H1 (cell line): Measurements from ENCODE around the gene ZBTB18. TPM values are rescaled to one million over a fixed set of nuclear protein-coding genes. Genes with fewer than 3 reads are reported as not detected.

Experiments
- CTCF ChIA-PET: fragments of 300-600 bp; sonication (Branson Sonifier 250); formaldehyde crosslinking; loops from one replicate; lab custom pipeline; 2021; ENCODE audit not compliant: partially characterized antibody; lab: Charles Lee
- POLR2A ChIA-PET: fragments of 300-600 bp; sonication (Branson Sonifier 250); formaldehyde crosslinking; loops from one replicate; lab custom pipeline; 2021; ENCODE audit warnings: inconsistent platforms; ENCODE audit not compliant: partially characterized antibody; lab: Charles Lee
- DNase-seq, 2 experiments: peaks; one replicate each; pipeline versions ENCODE4 v3.0.0 to v3.0.0-alpha.2; 2010 to 2022; ENCODE audit warnings: low spot score in 2 of 2, low read depth in 1 of 2, mixed read lengths in 1 of 2
- FAIRE-seq: peaks from 2 replicates; lab custom pipeline; 2011; peaks lifted over from hg19 to GRCh38; lab: Jason Lieb, UNC
- H2AFZ ChIP-seq: 2 replicates; pipeline ENCODE4 v1.8.1; 2012; ENCODE audit warnings: low read length, inconsistent platforms
- H2AK5ac ChIP-seq: 2 replicates; pipeline ENCODE4 v1.6.1; 2013; ENCODE audit warnings: low read depth, low read length
- H2BK120ac ChIP-seq: replicated peaks from 2 replicates; pipeline ENCODE3; 2013; ENCODE audit warnings: low read depth, low read length, inconsistent platforms
- H2BK12ac ChIP-seq: 2 replicates; pipeline ENCODE4 v1.6.1; 2013; ENCODE audit warnings: low read depth, low read length
- H2BK15ac ChIP-seq: 2 replicates; pipeline ENCODE4 v1.6.1; 2013; ENCODE audit warnings: low read length
- H2BK20ac ChIP-seq: 2 replicates; pipeline ENCODE4 v1.6.1; 2013; ENCODE audit warnings: low read length
- H2BK5ac ChIP-seq: 2 replicates; pipeline ENCODE4 v1.6.1; 2013; ENCODE audit warnings: low read depth, low read length
- H3K14ac ChIP-seq: 2 replicates; pipeline ENCODE4 v1.6.1; 2013; ENCODE audit warnings: inconsistent platforms; ENCODE audit not compliant: insufficient read length
- H3K18ac ChIP-seq: 2 replicates; pipeline ENCODE4 v1.6.1; 2013; ENCODE audit warnings: low read length; ENCODE audit errors: extremely low read depth
- H3K23ac ChIP-seq: 2 replicates; pipeline ENCODE4 v1.6.1; 2013; ENCODE audit warnings: inconsistent platforms; ENCODE audit not compliant: insufficient read length
- H3K23me2 ChIP-seq: 2 replicates; pipeline ENCODE4 v1.6.1; 2013; ENCODE audit warnings: low read depth, low read length
- H3K27ac ChIP-seq: 2 replicates; pipeline ENCODE4 v1.6.1; 2011; ENCODE audit warnings: low read depth, low read length, inconsistent platforms
- H3K27me3 ChIP-seq, 4 experiments: replicated peaks in 1 of 4; 1 replicate in 1 of 4; 2 replicates in 3 of 4; pipeline versions ENCODE4 v1.6.1 to v1.8.1; 2011 to 2013; ENCODE audit warnings: low read length in 3 of 4, mild to moderate bottlenecking in 3 of 4, inconsistent platforms in 2 of 4, mixed read lengths in 2 of 4, moderate library complexity in 1 of 4; ENCODE audit not compliant: control insufficient read depth in 3 of 4, insufficient read depth in 3 of 4; ENCODE audit errors: extremely low read depth in 1 of 4
- H3K36me3 ChIP-seq, 4 experiments: 2 replicates each; pipeline versions ENCODE4 v1.6.1 to v1.8.1; 2011 to 2013; ENCODE audit warnings: mild to moderate bottlenecking in 4 of 4, low read length in 3 of 4, moderate library complexity in 2 of 4, control low read depth in 1 of 4, inconsistent platforms in 1 of 4; ENCODE audit not compliant: insufficient read depth in 4 of 4, control insufficient read depth in 2 of 4
- H3K4ac ChIP-seq: replicated peaks from 2 replicates; pipeline ENCODE3; 2013; ENCODE audit warnings: low read length, low read depth, mixed read lengths, inconsistent platforms; ENCODE audit not compliant: insufficient read length
- H3K4me1 ChIP-seq, 4 experiments: replicated peaks in 1 of 4; 1 replicate in 1 of 4; 2 replicates in 3 of 4; pipeline versions ENCODE4 v1.6.1 to v1.8.1; 2011 to 2013; ENCODE audit warnings: low read length in 3 of 4, inconsistent platforms in 2 of 4, mixed read lengths in 1 of 4; ENCODE audit not compliant: insufficient read depth in 4 of 4, control insufficient read depth in 3 of 4
- H3K4me2 ChIP-seq, 2 experiments: 2 replicates each; pipeline versions ENCODE4 v1.6.1 to v1.8.1; 2011 to 2013; ENCODE audit warnings: low read depth in 2 of 2, low read length in 2 of 2, control low read depth in 1 of 2, inconsistent platforms in 1 of 2, mild to moderate bottlenecking in 1 of 2; ENCODE audit not compliant: insufficient read depth in 1 of 2
- H3K4me3 ChIP-seq, 4 experiments: fragments of 200-600, 300-600 bp in 1 of 4; sonication (generic), shearing (Covaris generic), sonication (Bioruptor Twin) in 1 of 4; 2 replicates each; pipeline versions ENCODE4 v1.5.1 to v1.8.1; 2011 to 2016; ENCODE audit warnings: low read length in 4 of 4, low read depth in 3 of 4, control low read depth in 2 of 4, inconsistent platforms in 2 of 4, mild to moderate bottlenecking in 2 of 4, mixed read lengths in 1 of 4, moderate library complexity in 1 of 4; ENCODE audit not compliant: insufficient read depth in 2 of 4; ENCODE audit errors: extremely low read depth in 1 of 4
- H3K56ac ChIP-seq: replicated peaks from 2 replicates; pipeline ENCODE3; 2013; ENCODE audit warnings: low read depth, mild to moderate bottlenecking, mixed read lengths, low read length, inconsistent platforms; ENCODE audit not compliant: insufficient read length
- H3K79me1 ChIP-seq: 2 replicates; pipeline ENCODE4 v1.6.1; 2013; ENCODE audit warnings: low read depth, low read length, control low read depth
- H3K79me2 ChIP-seq, 2 experiments: 2 replicates each; pipeline versions ENCODE4 v1.6.1 to v1.8.1; 2012 to 2013; ENCODE audit warnings: low read length in 2 of 2, mild to moderate bottlenecking in 2 of 2, inconsistent platforms in 1 of 2; ENCODE audit not compliant: insufficient read depth in 2 of 2, control insufficient read depth in 1 of 2
- H3K9ac ChIP-seq, 4 experiments: replicated peaks in 1 of 4; 1 replicate in 1 of 4; 2 replicates in 3 of 4; pipeline versions ENCODE4 v1.6.1 to v1.8.1; 2011 to 2013; ENCODE audit warnings: low read depth in 3 of 4, low read length in 3 of 4, control low read depth in 2 of 4, mild to moderate bottlenecking in 2 of 4, moderate library complexity in 2 of 4, inconsistent platforms in 1 of 4; ENCODE audit errors: extremely low read depth in 1 of 4
- H3K9me3 ChIP-seq, 2 experiments: 2 replicates each; pipeline versions ENCODE4 v1.6.1 to v1.8.1; 2012 to 2013; ENCODE audit warnings: mild to moderate bottlenecking in 2 of 2, moderate library complexity in 2 of 2, control low read depth in 1 of 2, inconsistent platforms in 1 of 2, low read depth in 1 of 2, low read length in 1 of 2, mixed read lengths in 1 of 2; ENCODE audit not compliant: insufficient read depth in 2 of 2
- H4K20me1 ChIP-seq, 2 experiments: replicated peaks in 1 of 2; 2 replicates each; pipeline versions ENCODE3 to v1.8.1; 2011 to 2013; ENCODE audit warnings: inconsistent platforms in 2 of 2, low read length in 2 of 2, mild to moderate bottlenecking in 1 of 2; ENCODE audit not compliant: insufficient read depth in 2 of 2, control insufficient read depth in 1 of 2
- H4K5ac ChIP-seq: 2 replicates; pipeline ENCODE4 v1.6.1; 2013; ENCODE audit warnings: low read length, low read depth, mixed read lengths, inconsistent platforms; ENCODE audit not compliant: insufficient read length
- H4K8ac ChIP-seq: 2 replicates; pipeline ENCODE4 v1.8.0; 2013; ENCODE audit warnings: mild to moderate bottlenecking, moderate library complexity, low read length, inconsistent platforms; ENCODE audit not compliant: insufficient read depth; ENCODE audit errors: extremely low read depth
- H4K91ac ChIP-seq: replicated peaks from 2 replicates; pipeline ENCODE3; 2013; ENCODE audit warnings: low read length, mixed read lengths, inconsistent platforms; ENCODE audit not compliant: insufficient read length
- CEBPB ChIP-seq: IDR thresholded peaks from 2 replicates; pipeline ENCODE4 v1.6.1; 2012; ENCODE audit warnings: low read depth, low read length
- CTBP2 ChIP-seq: IDR thresholded peaks from 2 replicates; pipeline ENCODE4 v1.7.0; 2011; ENCODE audit warnings: borderline replicate concordance, mild to moderate bottlenecking, moderate library complexity, mixed read lengths, low read length; ENCODE audit not compliant: insufficient read depth, insufficient read length
- KDM4A ChIP-seq: IDR thresholded peaks from one replicate; pipeline ENCODE4 v1.7.1; 2012; ENCODE audit warnings: low read depth, mild to moderate bottlenecking, moderate library complexity, low read length, inconsistent platforms; ENCODE audit not compliant: severe bottlenecking
- RAD21 ChIP-seq, 2 experiments: IDR thresholded peaks in 1 of 2; conservative IDR thresholded peaks in 1 of 2; 2 replicates each; pipeline ENCODE4 v1.6.1; 2011; ENCODE audit warnings: low read depth in 2 of 2, low read length in 2 of 2, improper control_type of control experiment in 1 of 2, inconsistent platforms in 1 of 2, mild to moderate bottlenecking in 1 of 2, moderate library complexity in 1 of 2
- SRF ChIP-seq: IDR thresholded peaks from 2 replicates; pipeline ENCODE4 v1.6.1; 2011; ENCODE audit warnings: mild to moderate bottlenecking, low read depth, low read length, moderate library complexity
- USF2 ChIP-seq: IDR thresholded peaks from 2 replicates; pipeline ENCODE4 v1.6.1; 2011; ENCODE audit warnings: low read length, improper control_type of control experiment
- WGBS, 2 experiments: shearing (Covaris generic) in 1 of 2; methylation state at CpG; one replicate each; pipeline versions ENCODE4 v1.1.6 to v1.1.7; 2013 to 2015; ENCODE audit warnings: low lambda C conversion rate in 2 of 2, mixed read lengths in 2 of 2, inconsistent platforms in 1 of 2, low coverage in 1 of 2, missing lambda C conversion rate in 1 of 2; ENCODE audit not compliant: insufficient replicate concordance in 2 of 2, insufficient coverage in 1 of 2, insufficient read length in 1 of 2; ENCODE audit errors: extremely low coverage in 1 of 2, missing lambda C conversion rate in 1 of 2; 5-methylcytosine and 5-hydroxymethylcytosine counted together
- polyA plus RNA-seq, 7 experiments: library from polyadenylated mRNA; depleted of rRNA in 3 of 7; stranded (reverse) in 5 of 7; unstranded in 2 of 7; fragments of >200 nt in 5 of 7; fragments of 200-250 nt in 2 of 7; gene quantifications; 1 replicate in 5 of 7; 2 replicates in 1 of 7; 4 replicates in 1 of 7; pipeline versions ENCODE4 v1.2.1 to v1.2.3, GENCODE V29; 2011 to 2013; ENCODE audit warnings: missing spikeins in 2 of 7, mixed read lengths in 2 of 7
- total RNA-seq: library from RNA; stranded (reverse); fragmentation: NEBNext Ultra II Directional; extraction: Animal tissue kit (Norgen Biotek cat#: 25700); gene quantifications from 2 replicates; pipeline ENCODE4 v1.2.1, GENCODE V29; 2021

Gene ZBTB18
- total and polyA plus RNA-seq, 2 of the 8 experiments (the other 6 are each of a cell fraction or from before 2014, with no cell fraction given), result 8.5 to 14.4 TPM

GRCh38 chr1:244049162-244050013, 1.7 kb upstream of the ZBTB18 start:
- H2BK120ac ChIP-seq, result no peak overlapping the region
- POLR2A ChIA-PET, result no interaction called here
- peaks cover 11 to 14% of the 10 kb centered on the region in 2 experiments for H4K20me1 ChIP-seq
- no peak overlapping the region for H3K23ac ChIP-seq
- DNase-seq, result no peak
- H2AK5ac ChIP-seq, result no peak overlapping the region
- no peak overlapping the region for H3K56ac ChIP-seq
- H2AFZ ChIP-seq, result no peak overlapping the region
- H4K91ac ChIP-seq, result no peak overlapping the region
- H3K4me3 ChIP-seq, result peak overlapping the region; percentile 78 to 91 (median 84)
- peak overlapping the region in 3 of 4 experiments; percentile 6 to 87 (median 52); a peak in 3 of 7 replicates for H3K9ac ChIP-seq
- no peak overlapping the region for H3K14ac ChIP-seq
- peaks cover 14% of the 10 kb centered on the region for H3K23me2 ChIP-seq
- H3K4me2 ChIP-seq, result peak overlapping the region; percentile 87 to 97
- H3K27me3 ChIP-seq, result peaks cover 0 to 8% (median 5%) of the 10 kb centered on the region in 4 experiments; a peak in 3 of 7 replicates
- H2BK20ac ChIP-seq, result no peak overlapping the region
- 2% methylated on average over 37 of the region's 76 CpGs; no CpG with 5 or more reads in 1 of the 2 experiments for WGBS, 2 experiments
- no peak overlapping the region for H2BK5ac ChIP-seq
- peak overlapping the region; percentile 45; the same call in 1 of the 2 replicates for H4K8ac ChIP-seq
- no peak overlapping the region for H3K27ac ChIP-seq
- H4K5ac ChIP-seq, result no peak overlapping the region
- no peaks in the 10 kb centered on the region for H3K9me3 ChIP-seq
- TF ChIP-seq RAD21 (IDR thresholded peaks at IDR 0.05 in 1 of 2, conservative IDR thresholded peaks at IDR 0.05 in 1 of 2; ENCODE audit: low read depth in 2 of 2, low read length in 2 of 2) (no peak), KDM4A (peak; percentile 25), CEBPB (no peak), CTBP2 (no peak), USF2 (no peak), SRF (0 out of 2 replicates have a peak, but pooled peaks have one; percentile 7)
- H2BK12ac ChIP-seq, result no peak overlapping the region
- FAIRE-seq, result no peak
- no peak overlapping the region for H3K4ac ChIP-seq
- no peak overlapping the region for H2BK15ac ChIP-seq
- CTCF ChIA-PET, result interaction anchor here (0.7 kb wide), 1 partner anchor 34 kb away, joined by 3 read pairs; no protein-coding TSS in a partner anchor
- peaks cover 0 to 9% (median 4%) of the 10 kb centered on the region in 4 experiments; a peak in 3 of 8 replicates for H3K36me3 ChIP-seq
- H3K4me1 ChIP-seq, result peaks cover 3 to 18% (median 9%) of the 10 kb centered on the region in 4 experiments; a peak in 6 of 7 replicates
- no peak overlapping the region for H3K18ac ChIP-seq
- H3K79me1 ChIP-seq, result peaks cover 2% of the 10 kb centered on the region; the same call in 1 of the 2 replicates
- H3K79me2 ChIP-seq, result peaks cover 0 to 49% of the 10 kb centered on the region in 2 experiments; a peak in 2 of 4 replicates
